ENCODE results near the gene BACH2.
A peak's percentile ranks its signal among the peaks of the same experiment; 100 is the strongest.

The BACH2 gene

DNA sequence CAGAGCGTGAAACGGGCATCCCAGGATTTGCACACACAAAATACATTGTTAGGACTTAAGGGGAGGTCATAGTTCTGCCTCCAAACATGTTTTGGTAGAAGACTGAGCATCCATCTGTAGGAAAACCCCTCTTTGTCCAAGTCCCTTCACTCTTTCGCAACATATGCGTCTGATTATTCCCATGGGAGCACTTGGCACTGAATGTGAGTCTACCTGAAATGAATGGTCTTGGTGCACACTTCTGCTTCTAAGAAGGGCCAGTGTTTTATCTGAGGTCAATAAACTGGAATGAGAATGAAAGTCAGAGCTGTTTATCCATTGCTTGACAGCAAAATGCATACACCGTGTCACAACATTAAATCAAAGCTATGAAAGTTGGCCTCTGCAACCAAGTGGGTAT is 369.4 kb downstream of the BACH2 start:
- no peak overlapping the region for H2AFZ ChIP-seq (ENCODE audit: low read length)
- WGBS, 2 donors (ENCODE audit: extremely low coverage in 2 of 2, insufficient read length in 2 of 2, insufficient replicate concordance in 1 of 2), result no CpG with 5 or more reads among the region's 5 CpGs
- no peak overlapping the region for H3K14ac ChIP-seq (ENCODE audit: low read length)

DNA sequence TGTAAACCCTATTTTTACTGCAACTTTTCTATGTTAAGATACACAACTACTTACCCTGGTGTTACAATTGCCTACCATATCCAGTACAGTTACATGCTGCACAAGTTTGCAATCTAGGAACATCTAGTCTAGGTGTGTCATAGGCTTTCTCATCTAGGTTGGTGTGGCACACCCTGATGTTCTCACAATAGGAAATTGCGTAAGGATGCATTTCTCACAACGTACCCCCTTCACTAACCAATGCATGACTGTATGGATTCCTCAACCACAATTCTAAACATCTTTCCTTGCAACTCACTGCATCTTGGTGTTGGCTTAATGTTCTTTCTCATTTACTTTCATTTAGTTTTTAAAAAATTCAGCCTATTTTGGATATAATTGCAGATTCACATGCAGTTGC is 370.8 kb downstream of the BACH2 start:
- no peaks in the 10 kb centered on the region for H3K27me3 ChIP-seq (ENCODE audit: control insufficient read depth in 3 of 3, insufficient read depth in 3 of 3, low read depth in 1 of 3, low read length in 3 of 3)
- H3K4me2 ChIP-seq (ENCODE audit: insufficient read depth, low read length, poor library complexity, severe bottlenecking), result no peak overlapping the region
- no peak overlapping the region for H2AFZ ChIP-seq (ENCODE audit: low read length)
- no peak overlapping the region for H4K8ac ChIP-seq (ENCODE audit: low read depth, low read length)
- H3K9me3 ChIP-seq (replicated peaks in 1 of 2; ENCODE audit: control insufficient read depth in 2 of 2, insufficient read depth in 1 of 2, low read depth in 1 of 2, low read length in 2 of 2), result no peaks in the 10 kb centered on the region
- H3K18ac ChIP-seq (ENCODE audit: low read length), result no peak overlapping the region
- no peaks in the 10 kb centered on the region for H3K36me3 ChIP-seq (replicated peaks in 1 of 2; ENCODE audit: control insufficient read depth in 2 of 2, insufficient read depth in 2 of 2, low read length in 2 of 2)
- no peak overlapping the region for H3K4ac ChIP-seq (ENCODE audit: low read length)
- no peak overlapping the region for H3K14ac ChIP-seq (ENCODE audit: low read length)
- H3K9ac ChIP-seq (ENCODE audit: low read depth, low read length, poor library complexity), result no peak overlapping the region
- H3K4me1 ChIP-seq (ENCODE audit: control insufficient read depth in 2 of 2, insufficient read depth in 1 of 2, low read depth in 1 of 2, low read length in 2 of 2), result peaks cover 7 to 13% of the 10 kb centered on the region in 2 donors
- H4K91ac ChIP-seq (ENCODE audit: low read depth, low read length, poor library complexity), result no peak overlapping the region
- H2AK5ac ChIP-seq (ENCODE audit: low read depth, low read length), result no peak overlapping the region
- no peak overlapping the region for H2BK120ac ChIP-seq (ENCODE audit: low read depth, low read length)
- no peak overlapping the region for H2BK15ac ChIP-seq (ENCODE audit: low read length)
- H3K79me1 ChIP-seq (ENCODE audit: low read depth, low read length), result peaks cover 2% of the 10 kb centered on the region
- H3K27ac ChIP-seq (replicated peaks; ENCODE audit: low read length), result no peak overlapping the region
- no peak overlapping the region for H2BK12ac ChIP-seq (ENCODE audit: low read length)
- H3K23ac ChIP-seq (ENCODE audit: low read depth, low read length, poor library complexity), result no peak overlapping the region
- no peak for DNase-seq (ENCODE audit: low spot score)
- no CpG with 5 or more reads among the region's 2 CpGs for WGBS, 2 donors (ENCODE audit: extremely low coverage in 2 of 2, insufficient read length in 2 of 2, insufficient replicate concordance in 1 of 2)
- H2BK5ac ChIP-seq (ENCODE audit: low read length), result no peak overlapping the region
- H3K4me3 ChIP-seq (ENCODE audit: low read length in 2 of 2), result no peak overlapping the region

More for the DNA sequence above, 369.4 kb downstream of the BACH2 start:
- no peaks in the 10 kb centered on the region for H3K27me3 ChIP-seq (ENCODE audit: control insufficient read depth in 3 of 3, insufficient read depth in 3 of 3, low read depth in 1 of 3, low read length in 3 of 3)
- no peak overlapping the region for H4K91ac ChIP-seq (ENCODE audit: low read depth, low read length, poor library complexity)
- H4K8ac ChIP-seq (ENCODE audit: low read depth, low read length), result no peak overlapping the region
- H3K18ac ChIP-seq (ENCODE audit: low read length), result no peak overlapping the region
- peaks cover 7 to 13% of the 10 kb centered on the region in 2 donors for H3K4me1 ChIP-seq (ENCODE audit: control insufficient read depth in 2 of 2, insufficient read depth in 1 of 2, low read depth in 1 of 2, low read length in 2 of 2)
- no peak overlapping the region for H3K9ac ChIP-seq (ENCODE audit: low read depth, low read length, poor library complexity)
- no peak overlapping the region for H3K23ac ChIP-seq (ENCODE audit: low read depth, low read length, poor library complexity)
- H3K4me2 ChIP-seq (ENCODE audit: insufficient read depth, low read length, poor library complexity, severe bottlenecking), result no peak overlapping the region
- H3K79me1 ChIP-seq (ENCODE audit: low read depth, low read length), result no peaks in the 10 kb centered on the region
- H2AK5ac ChIP-seq (ENCODE audit: low read depth, low read length), result no peak overlapping the region
- H3K4me3 ChIP-seq (ENCODE audit: low read length in 2 of 2), result no peak overlapping the region
- H3K36me3 ChIP-seq (replicated peaks in 1 of 2; ENCODE audit: control insufficient read depth in 2 of 2, insufficient read depth in 2 of 2, low read length in 2 of 2), result peaks cover 3 to 4% of the 10 kb centered on the region in 2 donors
- no peak overlapping the region for H2BK5ac ChIP-seq (ENCODE audit: low read length)
- DNase-seq (ENCODE audit: low spot score), result no peak
- H2BK120ac ChIP-seq (ENCODE audit: low read depth, low read length), result no peak overlapping the region
- no peak overlapping the region for H3K27ac ChIP-seq (replicated peaks; ENCODE audit: low read length)
- no peak overlapping the region for H2BK15ac ChIP-seq (ENCODE audit: low read length)
- no peak overlapping the region for H2BK12ac ChIP-seq (ENCODE audit: low read length)
- no peak overlapping the region for H3K4ac ChIP-seq (ENCODE audit: low read length)
- no peaks in the 10 kb centered on the region for H3K9me3 ChIP-seq (replicated peaks in 1 of 2; ENCODE audit: control insufficient read depth in 2 of 2, insufficient read depth in 1 of 2, low read depth in 1 of 2, low read length in 2 of 2)

GRCh38 chr6:89924231-89924630 is 372.4 kb downstream of the BACH2 start:
- no peaks in the 10 kb centered on the region for H3K9me3 ChIP-seq (replicated peaks in 1 of 2; ENCODE audit: control insufficient read depth in 2 of 2, insufficient read depth in 1 of 2, low read depth in 1 of 2, low read length in 2 of 2)
- no peak overlapping the region for H3K27ac ChIP-seq (replicated peaks; ENCODE audit: low read length)
- H3K27me3 ChIP-seq (ENCODE audit: control insufficient read depth in 3 of 3, insufficient read depth in 3 of 3, low read depth in 1 of 3, low read length in 3 of 3), result no peaks in the 10 kb centered on the region
- peaks cover 7 to 11% of the 10 kb centered on the region in 2 donors for H3K4me1 ChIP-seq (ENCODE audit: control insufficient read depth in 2 of 2, insufficient read depth in 1 of 2, low read depth in 1 of 2, low read length in 2 of 2)
- no peak overlapping the region for H2AFZ ChIP-seq (ENCODE audit: low read length)
- no peak overlapping the region for H3K4ac ChIP-seq (ENCODE audit: low read length)
- no peak overlapping the region for H3K18ac ChIP-seq (ENCODE audit: low read length)
- DNase-seq (ENCODE audit: low spot score), result no peak
- H3K4me3 ChIP-seq (ENCODE audit: low read length in 2 of 2), result no peak overlapping the region
- H3K36me3 ChIP-seq (replicated peaks in 1 of 2; ENCODE audit: control insufficient read depth in 2 of 2, insufficient read depth in 2 of 2, low read length in 2 of 2), result no peaks in the 10 kb centered on the region
- H2BK120ac ChIP-seq (ENCODE audit: low read depth, low read length), result no peak overlapping the region
- H4K8ac ChIP-seq (ENCODE audit: low read depth, low read length), result no peak overlapping the region
- no peak overlapping the region for H2AK5ac ChIP-seq (ENCODE audit: low read depth, low read length)
- H2BK12ac ChIP-seq (ENCODE audit: low read length), result no peak overlapping the region
- H3K9ac ChIP-seq (ENCODE audit: low read depth, low read length, poor library complexity), result no peak overlapping the region
- H2BK5ac ChIP-seq (ENCODE audit: low read length), result no peak overlapping the region
- H3K79me1 ChIP-seq (ENCODE audit: low read depth, low read length), result peaks cover 2% of the 10 kb centered on the region
- H3K4me2 ChIP-seq (ENCODE audit: insufficient read depth, low read length, poor library complexity, severe bottlenecking), result no peak overlapping the region
- no peak overlapping the region for H4K91ac ChIP-seq (ENCODE audit: low read depth, low read length, poor library complexity)
- no peak overlapping the region for H3K14ac ChIP-seq (ENCODE audit: low read length)
- H3K23ac ChIP-seq (ENCODE audit: low read depth, low read length, poor library complexity), result no peak overlapping the region
- H2BK15ac ChIP-seq (ENCODE audit: low read length), result no peak overlapping the region
- no CpG with 5 or more reads among the region's 5 CpGs for WGBS, 2 donors (ENCODE audit: extremely low coverage in 2 of 2, insufficient read length in 2 of 2, insufficient replicate concordance in 1 of 2)

GRCh38 chr6:89921691-89922090 is 375.0 kb downstream of the BACH2 start:
- H2AK5ac ChIP-seq (ENCODE audit: low read depth, low read length), result peak overlapping the region; percentile 41
- H4K8ac ChIP-seq (ENCODE audit: low read depth, low read length), result no peak overlapping the region
- H3K9ac ChIP-seq (ENCODE audit: low read depth, low read length, poor library complexity), result no peak overlapping the region
- H4K91ac ChIP-seq (ENCODE audit: low read depth, low read length, poor library complexity), result no peak overlapping the region
- H3K14ac ChIP-seq (ENCODE audit: low read length), result peak overlapping the region; percentile 32
- no peak overlapping the region for H2AFZ ChIP-seq (ENCODE audit: low read length)
- H3K27ac ChIP-seq (replicated peaks; ENCODE audit: low read length), result no peak overlapping the region
- H2BK120ac ChIP-seq (ENCODE audit: low read depth, low read length), result no peak overlapping the region
- DNase-seq (ENCODE audit: low spot score), result no peak
- H2BK15ac ChIP-seq (ENCODE audit: low read length), result peak overlapping the region; percentile 23
- no peaks in the 10 kb centered on the region for H3K27me3 ChIP-seq (ENCODE audit: control insufficient read depth in 3 of 3, insufficient read depth in 3 of 3, low read depth in 1 of 3, low read length in 3 of 3)
- WGBS, 2 donors (ENCODE audit: extremely low coverage in 2 of 2, insufficient read length in 2 of 2, insufficient replicate concordance in 1 of 2), result no CpG with 5 or more reads among the region's 10 CpGs
- H3K4ac ChIP-seq (ENCODE audit: low read length), result no peak overlapping the region
- H2BK12ac ChIP-seq (ENCODE audit: low read length), result no peak overlapping the region
- no peak overlapping the region for H3K4me2 ChIP-seq (ENCODE audit: insufficient read depth, low read length, poor library complexity, severe bottlenecking)
- no peak overlapping the region for H3K4me3 ChIP-seq (ENCODE audit: low read length in 2 of 2)
- H3K79me1 ChIP-seq (ENCODE audit: low read depth, low read length), result peaks cover 2% of the 10 kb centered on the region
- H3K36me3 ChIP-seq (replicated peaks in 1 of 2; ENCODE audit: control insufficient read depth in 2 of 2, insufficient read depth in 2 of 2, low read length in 2 of 2), result no peaks in the 10 kb centered on the region
- H3K23ac ChIP-seq (ENCODE audit: low read depth, low read length, poor library complexity), result no peak overlapping the region
- no peak overlapping the region for H3K18ac ChIP-seq (ENCODE audit: low read length)
- H3K9me3 ChIP-seq (replicated peaks in 1 of 2; ENCODE audit: control insufficient read depth in 2 of 2, insufficient read depth in 1 of 2, low read depth in 1 of 2, low read length in 2 of 2), result peaks cover 5 to 8% of the 10 kb centered on the region in 2 donors
- no peaks in the 10 kb centered on the region for H3K4me1 ChIP-seq (ENCODE audit: control insufficient read depth in 2 of 2, insufficient read depth in 1 of 2, low read depth in 1 of 2, low read length in 2 of 2)
- H2BK5ac ChIP-seq (ENCODE audit: low read length), result no peak overlapping the region
